GM21515 (cell line): ENCODE measurements around the gene AFG1L.
A peak's percentile ranks its signal among the peaks of the same experiment; 100 is the strongest.
"Not testable (repeated sequence)": the region's sequence is repeated elsewhere in the genome, so short reads cannot be mapped to it uniquely, and the experiment has no call there.

ENCODE experiments used
- ATAC-seq: cut with Tn5 transposase; IDR thresholded peaks from one replicate; pipeline ENCODE4 v1.9.1; 2021; ENCODE audit not compliant: unreplicated experiment

The AFG1L gene

DNA sequence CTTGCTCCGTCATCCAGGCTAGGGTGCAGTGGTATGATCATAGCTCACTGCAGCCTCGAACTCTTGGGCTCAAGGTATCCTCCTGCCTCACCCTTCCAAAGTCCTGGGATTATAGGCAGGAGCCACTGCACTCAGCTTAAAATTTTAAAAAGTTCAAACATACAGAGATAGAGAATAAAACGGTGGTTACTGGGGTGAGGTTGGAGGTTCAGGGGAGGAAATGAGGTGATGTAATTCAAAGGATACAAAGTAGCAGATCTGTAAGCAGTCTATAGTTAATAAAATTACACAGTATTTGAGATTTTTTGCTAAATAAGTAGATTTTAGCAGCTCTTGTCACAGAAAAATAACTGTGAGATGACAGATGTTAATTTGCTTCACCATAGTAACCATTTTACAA, 7.5 kb upstream of the AFG1L start:
- ATAC-seq = no peak

DNA sequence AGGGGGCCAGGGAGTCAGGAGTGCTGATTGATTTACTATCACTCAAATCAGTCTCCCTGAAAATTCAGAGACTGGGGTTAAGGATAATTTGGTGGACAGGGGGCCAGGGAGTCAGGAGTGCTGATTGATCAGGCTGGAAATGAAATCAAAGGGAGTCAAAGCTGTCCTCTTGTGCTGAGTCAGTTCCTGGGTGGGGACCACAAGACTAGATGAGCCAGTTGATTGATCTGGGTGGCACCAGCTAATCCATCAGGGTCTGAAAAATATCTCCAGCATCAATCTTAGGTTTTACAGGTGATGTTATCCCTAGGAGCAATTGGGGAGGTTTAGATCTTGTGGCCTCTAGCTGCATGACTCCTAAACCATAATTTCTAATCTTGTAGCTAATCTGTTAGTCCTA, 6.1 kb upstream of the AFG1L start:
- no peak for ATAC-seq

DNA sequence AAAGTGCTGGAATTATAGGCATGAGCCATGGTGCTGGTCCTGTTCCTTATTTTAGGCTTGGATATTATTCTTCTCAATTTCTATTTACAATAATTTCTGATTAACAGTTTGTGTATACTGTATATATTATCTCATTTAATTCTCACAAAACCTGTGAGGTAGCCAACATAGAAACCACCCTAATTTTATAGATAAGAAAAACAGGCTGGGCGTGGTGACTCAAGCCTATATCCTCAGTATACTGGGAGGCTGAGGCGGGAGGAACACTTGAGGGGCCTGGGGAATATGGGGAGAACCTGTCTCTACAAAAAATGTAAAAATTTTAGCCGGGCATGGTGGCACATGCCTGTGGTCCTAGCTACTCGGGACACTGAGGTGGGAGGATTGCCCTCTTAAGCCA, 3.8 kb upstream of the AFG1L start:
- ATAC-seq = no peak

DNA sequence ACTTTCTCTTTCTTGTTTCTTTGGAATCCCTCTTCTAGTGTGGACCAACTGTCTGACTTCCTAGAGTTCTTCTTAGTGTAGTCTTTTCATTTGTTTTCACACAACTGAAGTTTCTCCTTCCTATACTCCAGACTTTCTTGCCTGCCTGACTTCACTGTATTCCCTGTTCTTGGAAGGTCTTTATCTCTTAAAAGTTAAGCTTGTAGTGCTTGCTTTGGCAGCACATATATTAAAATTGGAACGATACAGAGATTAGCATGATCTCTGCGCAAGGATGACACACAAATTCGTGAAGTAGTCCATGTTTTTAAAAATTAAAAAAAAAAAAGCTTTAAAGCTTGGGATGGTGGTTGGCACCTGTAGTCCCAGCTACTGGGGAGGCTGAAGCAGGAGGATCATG, 2.3 kb upstream of the AFG1L start:
- ATAC-seq = not testable (repeated sequence)

DNA sequence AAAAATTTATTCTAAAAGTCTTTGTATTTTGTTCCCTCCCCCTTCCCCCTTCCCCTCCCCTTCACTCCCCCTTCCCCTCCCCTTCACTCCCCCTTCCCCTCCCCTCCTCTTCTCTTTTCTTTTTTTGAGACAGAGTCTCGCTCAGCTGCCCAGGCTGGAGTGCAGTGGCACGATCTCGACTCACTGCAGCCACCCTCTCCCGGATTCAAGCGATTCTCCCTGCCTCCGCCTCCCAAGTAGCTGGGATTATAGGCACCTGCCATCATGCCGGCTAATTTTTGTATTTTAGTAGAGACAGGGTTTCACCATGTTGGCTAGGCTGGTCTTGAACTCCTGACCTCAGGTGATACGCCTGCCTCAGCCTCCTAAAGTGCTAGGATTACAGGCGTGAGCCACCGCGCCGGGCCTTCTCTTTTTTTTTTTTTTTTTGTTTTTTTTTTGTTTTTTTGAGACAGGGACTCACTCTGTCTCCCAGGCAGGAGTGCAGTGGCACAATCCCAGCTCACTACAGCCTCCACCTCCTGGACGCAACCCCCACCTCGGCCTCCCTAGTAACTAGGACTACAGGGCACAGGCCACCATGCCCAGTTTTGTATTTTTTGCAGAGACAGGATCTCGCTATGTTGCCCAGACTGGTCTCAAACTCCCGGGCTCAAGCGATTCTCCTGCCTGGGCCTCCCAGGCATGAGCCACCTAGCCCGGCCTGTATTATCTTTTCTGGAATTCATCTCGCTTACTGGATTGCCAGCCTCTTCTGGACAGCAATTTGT, 1.1 kb upstream of the AFG1L start:
- ATAC-seq = no peak

DNA sequence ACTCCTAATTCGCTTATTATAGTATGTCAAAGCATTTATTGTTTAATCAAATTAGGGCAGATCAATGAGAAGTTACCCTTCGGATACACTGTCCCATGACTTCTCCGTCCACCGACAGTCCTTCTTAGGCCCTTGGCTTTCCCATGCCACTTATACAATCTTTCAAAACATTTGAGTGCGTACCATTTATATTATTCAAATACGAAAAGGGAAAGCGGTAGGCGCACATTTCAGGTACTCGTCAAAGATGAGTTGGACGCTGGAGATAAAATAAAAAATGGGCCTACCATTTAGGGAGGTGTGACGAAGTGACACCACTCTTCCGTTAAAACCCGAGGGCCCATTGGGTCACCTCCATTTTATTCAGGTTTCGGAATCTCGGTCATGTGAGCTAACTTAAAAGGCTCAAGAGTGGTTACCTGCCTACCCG, 542 bp upstream of the AFG1L start:
- peak; percentile 32 for ATAC-seq

DNA sequence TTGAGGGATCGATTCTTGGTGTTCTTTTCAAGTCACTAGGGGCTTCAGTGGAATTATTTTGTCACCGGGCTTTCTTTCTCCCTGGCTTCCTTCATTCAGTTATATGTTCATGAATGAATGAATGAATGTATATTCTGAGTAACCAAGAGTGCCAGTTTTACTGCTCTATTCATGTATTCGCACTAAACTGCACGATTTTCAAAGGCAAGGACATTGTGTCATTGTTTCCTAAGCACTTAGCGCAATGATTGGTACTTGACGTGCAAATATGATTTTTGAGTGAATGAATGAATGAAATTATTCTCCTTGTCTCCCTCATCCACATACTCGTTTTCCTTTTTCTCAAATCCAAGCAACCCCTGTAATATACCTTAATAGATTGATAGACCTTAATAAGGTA, 822 bp downstream of the AFG1L start:
- no peak for ATAC-seq

DNA sequence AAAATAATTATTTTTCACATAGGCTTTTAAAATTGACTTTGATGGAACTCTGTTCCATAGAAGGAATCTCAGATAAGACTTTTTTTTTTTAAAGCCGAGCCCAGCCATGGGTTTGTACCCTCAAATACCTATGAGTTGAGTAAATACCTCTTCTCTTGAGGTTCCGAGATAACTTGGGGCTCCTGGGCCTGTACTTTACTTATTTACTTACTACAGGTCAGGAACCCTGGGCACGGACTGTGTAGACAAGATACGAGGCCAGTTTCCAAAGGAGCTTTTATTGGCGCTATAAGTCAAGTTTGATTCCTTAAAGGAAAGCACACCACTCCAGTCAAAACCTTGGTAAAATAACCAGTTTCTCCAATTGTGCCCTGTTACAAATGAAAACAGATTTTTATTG, 7.5 kb downstream of the AFG1L start:
- no peak for ATAC-seq

DNA sequence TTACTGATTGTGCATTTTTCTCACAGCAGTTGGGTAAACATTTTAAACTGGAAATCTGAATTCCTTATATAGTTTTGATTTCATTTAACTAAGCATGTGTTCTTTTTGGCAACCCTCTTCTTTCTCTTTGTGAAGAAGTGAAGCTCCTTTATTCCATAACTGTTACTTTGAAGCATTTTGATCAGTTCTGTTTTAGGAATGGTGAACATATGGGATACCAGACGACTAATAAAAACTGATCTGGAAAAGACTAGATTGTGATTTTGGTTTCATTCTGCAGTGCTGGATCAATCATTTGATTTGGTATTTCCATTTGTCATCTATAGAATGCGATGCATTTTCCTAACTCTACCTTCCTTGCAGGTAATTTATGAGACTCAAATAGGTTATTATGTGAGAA, 9.8 kb downstream of the AFG1L start:
- ATAC-seq = no peak

DNA sequence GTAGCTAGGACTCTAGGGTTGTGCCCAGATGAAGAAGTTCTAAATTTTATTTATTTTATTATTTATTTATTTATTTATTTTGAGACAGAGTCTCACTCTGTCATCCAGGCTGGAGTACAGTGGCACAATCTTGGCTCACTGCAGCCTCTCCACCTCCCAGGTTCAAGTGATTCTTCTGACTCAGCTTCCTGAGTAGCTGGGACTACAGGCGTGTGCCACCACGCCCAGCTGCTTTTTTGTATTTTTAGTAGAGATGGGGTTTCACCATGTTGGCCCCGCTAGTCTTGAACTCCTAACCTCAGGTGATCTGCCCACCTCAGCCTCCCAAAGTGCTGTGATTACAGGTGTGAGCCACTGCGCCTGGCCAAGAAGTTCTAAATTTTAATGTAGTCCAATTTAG, 13.8 kb downstream of the AFG1L start:
- ATAC-seq = not testable (repeated sequence)

DNA sequence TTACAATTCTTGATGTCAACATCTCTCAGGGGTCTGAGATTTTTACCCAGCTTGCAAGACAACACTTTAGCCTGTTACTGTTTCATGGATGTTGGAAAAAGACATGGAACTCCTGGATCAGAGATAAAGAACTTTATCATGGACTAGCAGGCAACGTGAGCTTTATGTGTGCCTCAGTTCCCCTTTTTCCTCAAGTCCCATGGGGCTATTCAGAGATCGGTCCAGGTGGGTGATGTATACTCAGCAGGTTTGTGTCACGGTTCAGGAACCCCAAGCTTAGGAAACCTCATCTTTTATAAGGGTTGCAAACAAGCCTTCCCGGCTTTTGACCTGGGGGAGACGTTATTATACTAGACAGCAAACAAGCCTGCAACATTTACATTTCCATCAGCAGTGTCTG, 15.0 kb downstream of the AFG1L start:
- ATAC-seq = no peak

DNA sequence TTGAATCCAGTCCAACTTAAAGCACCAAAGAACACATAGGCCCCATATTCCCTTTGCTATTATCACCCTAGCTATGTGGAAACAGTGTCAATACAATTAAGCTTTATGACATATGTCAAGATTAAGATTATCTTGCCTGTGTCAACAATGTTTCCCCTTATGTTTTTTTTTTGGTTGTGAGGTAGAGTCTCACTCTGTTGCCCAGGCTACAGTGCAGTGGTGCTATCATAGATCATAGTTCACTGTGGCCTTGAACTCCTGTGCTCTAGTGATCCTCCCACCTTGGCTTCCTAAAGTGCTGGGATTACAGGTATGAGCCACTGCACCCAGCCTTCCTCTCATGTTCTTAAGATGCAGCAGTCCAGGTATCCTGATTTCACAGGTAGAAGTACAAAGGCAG, 17.8 kb downstream of the AFG1L start:
- no peak for ATAC-seq

DNA sequence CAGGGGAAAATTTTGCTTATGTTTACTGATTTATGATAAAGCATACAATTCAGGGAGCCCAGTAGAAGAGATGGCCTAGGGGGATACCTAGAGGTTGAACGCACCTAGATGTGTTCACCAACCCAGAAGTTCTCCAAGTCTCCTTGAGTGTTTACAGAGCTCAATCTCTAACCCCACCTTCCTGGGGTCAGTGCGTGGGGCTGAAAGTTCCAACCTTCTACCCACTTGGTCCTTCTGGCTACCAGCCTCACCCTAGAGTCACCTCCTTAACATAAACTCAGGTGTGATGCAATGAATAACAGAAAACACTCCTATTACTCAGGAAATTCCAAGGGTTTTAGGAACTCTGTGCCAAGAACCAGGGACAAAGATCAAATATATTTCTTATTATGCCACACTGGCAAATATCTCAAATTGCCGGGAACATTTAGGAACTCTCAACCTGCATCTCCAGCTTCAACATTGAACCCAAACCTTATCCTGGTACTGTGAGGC, 26.4 kb downstream of the AFG1L start:
- no peak for ATAC-seq

DNA sequence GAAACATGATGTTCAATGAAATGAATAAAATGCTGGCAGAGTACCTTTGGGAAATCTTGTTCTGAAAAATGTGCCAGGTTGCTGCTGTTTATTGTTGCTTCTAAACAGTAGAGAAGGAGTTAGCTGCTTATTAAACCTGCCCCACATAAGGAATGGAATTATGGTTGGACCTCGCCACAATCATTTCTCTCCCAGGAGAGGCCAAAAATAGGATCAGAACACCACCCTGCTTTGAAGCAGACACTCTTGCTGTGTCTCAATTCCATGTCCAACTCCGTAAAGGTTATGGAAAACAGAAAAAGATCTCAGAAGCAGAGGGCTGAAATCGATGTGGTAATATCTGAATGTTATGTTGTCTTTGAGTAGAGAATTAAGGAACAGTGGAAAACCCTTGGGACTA, 27.9 kb downstream of the AFG1L start:
- no peak for ATAC-seq

DNA sequence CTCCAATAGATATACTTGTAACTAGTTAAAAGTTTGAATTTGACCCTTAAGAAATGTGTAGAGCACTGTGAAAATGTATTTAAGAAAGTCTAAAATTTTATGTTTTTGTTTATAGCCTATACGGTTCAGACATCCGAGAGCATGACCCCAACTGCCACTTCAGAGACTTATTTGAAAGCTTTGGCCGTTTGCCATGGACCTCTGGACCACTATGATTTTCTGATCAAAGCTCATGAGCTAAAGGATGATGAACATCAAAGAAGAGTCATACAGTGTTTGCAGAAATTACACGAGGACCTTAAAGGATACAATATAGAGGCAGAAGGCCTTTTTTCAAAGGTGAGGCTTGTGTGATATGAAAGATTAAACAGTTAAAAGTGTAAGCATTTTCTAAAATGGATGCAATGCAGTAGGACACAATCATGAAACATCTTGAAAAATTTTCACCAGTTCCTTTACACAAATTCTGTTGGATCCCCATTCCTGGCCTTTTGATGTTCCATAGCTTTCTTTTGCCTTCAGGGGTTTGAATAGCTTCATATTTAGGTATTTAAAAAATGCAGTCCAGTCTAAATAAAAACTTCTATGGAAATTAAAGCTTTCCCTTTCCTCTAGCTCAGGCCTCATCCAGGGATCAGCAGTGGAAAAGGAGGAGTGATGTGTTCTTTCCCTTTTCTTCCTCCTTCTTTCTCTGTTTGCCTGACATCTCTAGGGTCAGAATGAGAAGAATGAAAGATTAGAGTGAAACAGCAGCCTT, 29.0 kb downstream of the AFG1L start:
- ATAC-seq = no peak

DNA sequence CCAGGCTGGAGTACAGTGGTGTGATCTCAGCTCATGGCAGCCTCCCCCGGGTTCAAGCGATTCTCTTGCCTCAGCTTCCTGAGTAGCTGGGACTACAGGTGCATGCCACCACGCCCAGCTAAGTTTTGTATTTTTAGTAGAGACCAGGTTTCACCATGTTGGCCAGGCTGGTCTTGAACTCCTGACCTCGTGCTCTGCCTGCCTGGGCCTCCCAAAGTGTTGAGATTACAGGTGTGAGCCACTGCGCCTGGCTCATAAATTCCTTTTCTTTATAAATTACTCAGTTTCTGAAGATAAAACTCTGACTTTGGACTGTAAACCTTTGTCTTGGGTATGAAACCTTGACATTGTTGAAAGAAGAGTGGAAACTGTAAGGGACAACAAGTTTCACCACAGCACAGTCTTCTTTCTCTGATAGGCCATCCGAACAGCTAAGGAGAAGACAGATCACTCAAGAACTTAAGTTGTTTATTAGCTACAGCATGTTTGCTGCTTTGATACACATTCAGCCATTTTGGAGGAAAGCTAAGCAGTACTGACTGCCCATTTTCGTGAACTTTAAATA, 35.4 kb downstream of the AFG1L start:
- not testable (repeated sequence) for ATAC-seq

DNA sequence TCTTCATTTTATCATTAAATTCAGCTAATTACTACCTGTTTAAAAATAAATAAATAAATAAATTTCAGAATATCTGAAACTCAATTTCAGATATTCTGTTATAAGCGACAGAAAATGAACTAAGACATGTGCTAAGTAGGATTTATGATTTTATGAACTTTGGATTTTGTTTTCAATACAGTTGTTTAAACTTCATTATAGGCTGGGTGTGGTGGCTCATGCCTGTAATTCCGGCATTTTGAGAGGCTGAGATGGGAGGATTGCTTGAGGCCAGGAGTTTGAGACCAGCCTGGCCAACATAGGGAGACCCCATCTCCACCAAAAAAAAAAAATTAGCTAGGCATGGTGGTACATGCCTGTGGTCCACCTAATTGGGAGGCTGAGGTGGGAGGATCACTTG, 36.0 kb downstream of the AFG1L start:
- no peak for ATAC-seq

DNA sequence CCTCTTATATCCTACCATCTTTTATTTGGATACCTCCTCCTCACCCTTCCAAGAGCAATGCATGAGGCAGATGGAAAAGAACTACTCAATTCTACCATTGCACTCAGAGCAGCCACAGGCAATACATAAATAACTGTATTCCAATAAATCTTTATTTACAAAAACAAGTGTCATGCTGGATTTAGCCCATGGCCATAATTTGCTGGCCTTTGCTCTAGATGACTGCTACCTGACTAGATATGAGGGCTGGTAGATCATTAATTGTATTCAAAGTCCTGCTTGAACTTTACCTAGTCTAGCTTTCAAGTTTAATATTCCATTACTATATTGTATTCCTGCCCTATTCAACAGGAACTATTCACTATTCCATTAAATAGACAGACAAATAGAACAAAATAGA, 37.1 kb downstream of the AFG1L start:
- no peak for ATAC-seq

DNA sequence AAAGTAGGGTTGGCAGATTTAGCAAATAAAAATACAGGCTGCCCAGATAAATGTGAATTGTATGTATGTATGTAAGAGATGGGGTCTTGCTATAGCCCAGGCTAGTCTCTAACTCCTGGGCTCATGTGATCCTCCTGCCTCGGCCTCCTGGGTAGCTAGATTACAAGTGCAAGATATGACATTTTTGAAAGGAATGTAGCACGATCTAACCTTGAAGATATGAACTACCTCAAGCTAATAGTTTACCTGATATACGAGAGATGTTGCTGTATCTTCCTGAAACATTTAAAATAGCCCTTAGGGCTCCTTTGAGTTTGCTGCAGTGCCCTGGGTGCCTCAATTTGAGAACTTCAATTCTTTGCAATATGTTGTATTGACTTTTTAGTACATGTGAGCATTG, 42.1 kb downstream of the AFG1L start:
- no peak for ATAC-seq

DNA sequence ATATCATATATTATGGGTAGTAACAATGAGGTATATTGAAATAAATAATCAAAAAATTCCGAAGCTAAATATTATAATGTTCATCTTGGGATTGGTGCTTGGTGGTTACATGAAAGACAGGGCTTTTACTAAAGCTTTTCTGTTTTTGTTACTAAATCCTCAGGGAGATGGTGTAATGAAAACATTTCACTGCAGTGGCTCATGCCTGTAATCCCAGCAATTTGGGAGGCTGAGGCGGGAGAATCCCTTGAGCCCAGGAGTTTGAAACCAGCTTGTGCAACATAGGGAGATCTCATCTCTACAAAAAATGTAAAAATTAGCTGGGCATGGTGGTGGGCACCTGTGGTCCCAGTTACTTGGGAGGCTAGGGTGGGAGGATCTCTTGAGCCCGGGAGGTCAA, 42.9 kb downstream of the AFG1L start:
- no peak for ATAC-seq

DNA sequence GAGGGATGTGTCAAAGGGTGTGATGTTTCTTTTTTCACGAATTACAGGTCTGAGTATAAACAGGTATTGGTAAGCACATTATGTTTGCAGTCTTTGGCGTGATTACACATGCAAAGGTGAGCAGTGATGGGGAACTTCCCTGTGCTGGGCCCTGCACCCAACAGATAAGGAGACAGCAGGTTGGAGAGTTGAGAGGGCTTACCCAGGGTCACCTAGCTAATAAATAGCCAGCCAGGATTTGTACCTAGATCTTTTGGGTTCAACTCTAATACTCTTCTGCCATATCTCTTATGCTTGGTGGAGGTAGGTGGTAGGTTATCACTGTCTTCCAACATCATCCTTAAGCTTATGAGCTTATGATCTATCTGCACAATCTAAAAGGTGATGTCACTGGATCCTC, 46.5 kb downstream of the AFG1L start:
- ATAC-seq = no peak

DNA sequence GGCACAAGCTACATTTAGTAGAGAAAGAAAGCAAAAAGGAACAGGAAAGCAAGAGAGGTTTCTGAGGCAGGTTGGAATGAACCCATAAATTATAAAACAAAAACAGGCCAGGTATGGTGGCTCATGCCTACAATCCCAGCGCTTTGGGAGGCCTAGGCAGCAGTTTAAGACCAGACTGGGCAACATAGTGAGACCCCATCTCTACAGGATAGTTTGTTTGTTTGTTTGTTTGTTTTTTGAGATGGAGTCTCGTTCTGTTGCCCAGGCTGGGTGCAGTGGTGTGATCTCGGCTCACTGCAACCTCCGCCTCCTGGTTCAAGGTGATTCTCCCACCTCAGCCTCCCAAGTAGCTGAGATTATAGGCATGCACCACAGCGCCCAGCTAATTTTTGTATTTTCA, 49.0 kb downstream of the AFG1L start:
- ATAC-seq = no peak
